Hepatocyte (in vitro differentiated cells): ENCODE results near the gene SEMA4G.

Source experiments
- EZH2 ChIP-seq: fragments of 200-600 bp; sonication (generic); IDR thresholded peaks from 2 replicates; pipeline ENCODE4 v1.6.1; 2016; ENCODE audit warnings: antibody characterized with exemption, mild to moderate bottlenecking, borderline replicate concordance
- EZH2phosphoT487 ChIP-seq: fragments of 200-600 bp; sonication (generic); IDR thresholded peaks from one replicate; pipeline ENCODE4 v1.6.1; 2018; ENCODE audit warnings: antibody characterized with exemption, mild to moderate bottlenecking, low read depth, moderate library complexity; ENCODE audit not compliant: unreplicated experiment, severe bottlenecking
- TF ChIP-seq, protein P1 (sequence below): fragments of 200-600 bp; sonication (generic); IDR thresholded peaks from 2 replicates; pipeline ENCODE4 v1.5.1; 2016; ENCODE audit warnings: antibody characterized with exemption, mild to moderate bottlenecking; ENCODE audit not compliant: poor library complexity

- TF ChIP-seq EZH2: no peak
- TF ChIP-seq, protein P1, sequence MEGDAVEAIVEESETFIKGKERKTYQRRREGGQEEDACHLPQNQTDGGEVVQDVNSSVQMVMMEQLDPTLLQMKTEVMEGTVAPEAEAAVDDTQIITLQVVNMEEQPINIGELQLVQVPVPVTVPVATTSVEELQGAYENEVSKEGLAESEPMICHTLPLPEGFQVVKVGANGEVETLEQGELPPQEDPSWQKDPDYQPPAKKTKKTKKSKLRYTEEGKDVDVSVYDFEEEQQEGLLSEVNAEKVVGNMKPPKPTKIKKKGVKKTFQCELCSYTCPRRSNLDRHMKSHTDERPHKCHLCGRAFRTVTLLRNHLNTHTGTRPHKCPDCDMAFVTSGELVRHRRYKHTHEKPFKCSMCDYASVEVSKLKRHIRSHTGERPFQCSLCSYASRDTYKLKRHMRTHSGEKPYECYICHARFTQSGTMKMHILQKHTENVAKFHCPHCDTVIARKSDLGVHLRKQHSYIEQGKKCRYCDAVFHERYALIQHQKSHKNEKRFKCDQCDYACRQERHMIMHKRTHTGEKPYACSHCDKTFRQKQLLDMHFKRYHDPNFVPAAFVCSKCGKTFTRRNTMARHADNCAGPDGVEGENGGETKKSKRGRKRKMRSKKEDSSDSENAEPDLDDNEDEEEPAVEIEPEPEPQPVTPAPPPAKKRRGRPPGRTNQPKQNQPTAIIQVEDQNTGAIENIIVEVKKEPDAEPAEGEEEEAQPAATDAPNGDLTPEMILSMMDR: no peak
- no peak for TF ChIP-seq EZH2phosphoT487
Measured at GRCh38 chr10:101000127-101000914, 31.0 kb downstream of the SEMA4G start.
